GM18498 (cell line): ENCODE results near the gene LMNA.

Experiments used
- ATAC-seq: cut with Tn5 transposase; IDR thresholded peaks from one replicate; pipeline ENCODE4 v1.9.1; 2021; ENCODE audit warnings: mild to moderate bottlenecking, moderate library complexity; ENCODE audit not compliant: unreplicated experiment

The LMNA gene

GRCh38 chr1:156136970-156137483, 22.5 kb downstream of the LMNA start:
- ATAC-seq: no peak

GRCh38 chr1:156138458-156138867, 24.0 kb downstream of the LMNA start:
- no peak for ATAC-seq

GRCh38 chr1:156140879-156141707, 26.6 kb downstream of the LMNA start:
- ATAC-seq: no peak

DNA sequence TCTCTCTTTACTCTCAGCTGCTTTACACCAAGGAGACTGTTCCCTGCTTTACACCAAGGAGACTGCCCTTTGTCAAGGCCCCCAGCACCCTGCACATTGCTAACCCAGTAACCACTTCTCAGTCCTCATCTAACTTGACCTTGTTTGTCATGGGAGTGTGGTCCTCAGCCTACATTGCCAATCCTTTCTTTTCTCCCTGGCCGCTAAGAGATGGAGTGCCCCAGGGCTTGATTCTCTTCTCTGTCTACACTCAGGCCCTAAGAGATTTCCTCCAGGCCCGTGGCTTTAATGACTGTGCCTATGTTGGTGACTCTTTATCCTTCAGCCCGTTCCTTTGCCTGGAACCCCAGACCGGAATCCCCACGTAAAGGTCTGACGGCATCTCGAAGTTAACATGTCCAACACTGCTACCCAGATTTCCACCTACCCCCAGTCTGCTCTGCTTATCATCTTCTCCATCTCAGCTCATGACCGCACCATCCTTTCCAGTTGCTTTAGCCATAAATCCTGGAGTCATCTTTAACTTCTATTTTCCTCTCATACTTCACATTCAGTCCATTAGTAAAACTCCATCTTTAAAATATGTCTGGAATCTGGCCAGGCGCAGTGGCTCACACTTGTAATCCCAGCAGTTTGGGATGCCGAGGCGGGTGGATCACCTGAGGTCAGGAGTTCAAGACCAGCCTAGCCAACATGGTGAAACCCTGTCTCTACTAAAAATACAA, 29.4 kb downstream of the LMNA start:
- ATAC-seq: no peak

GRCh38 chr1:156144742-156145141, 30.2 kb downstream of the LMNA start:
- no peak for ATAC-seq

DNA sequence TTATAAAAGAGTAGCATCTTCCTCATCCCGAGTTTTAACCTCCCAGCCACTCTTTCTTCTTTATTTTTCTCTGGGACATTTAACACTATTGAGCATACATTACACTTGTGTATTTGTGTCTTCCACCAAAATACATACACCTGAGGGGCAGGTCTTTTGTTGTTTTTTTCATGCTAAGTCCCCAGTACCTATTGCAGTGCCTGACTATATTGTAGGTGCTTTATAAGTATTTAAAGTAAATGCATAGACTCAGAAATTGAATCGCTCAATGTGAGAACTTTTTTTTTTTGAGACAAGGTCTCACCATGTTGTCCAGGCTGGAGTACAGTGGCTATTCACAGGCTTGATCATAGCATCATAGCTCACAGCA, 31.1 kb downstream of the LMNA start:
- no peak for ATAC-seq

GRCh38 chr1:156146020-156146768, 31.7 kb downstream of the LMNA start:
- ATAC-seq: no peak

GRCh38 chr1:156146769-156147405, 32.4 kb downstream of the LMNA start:
- no peak for ATAC-seq

DNA sequence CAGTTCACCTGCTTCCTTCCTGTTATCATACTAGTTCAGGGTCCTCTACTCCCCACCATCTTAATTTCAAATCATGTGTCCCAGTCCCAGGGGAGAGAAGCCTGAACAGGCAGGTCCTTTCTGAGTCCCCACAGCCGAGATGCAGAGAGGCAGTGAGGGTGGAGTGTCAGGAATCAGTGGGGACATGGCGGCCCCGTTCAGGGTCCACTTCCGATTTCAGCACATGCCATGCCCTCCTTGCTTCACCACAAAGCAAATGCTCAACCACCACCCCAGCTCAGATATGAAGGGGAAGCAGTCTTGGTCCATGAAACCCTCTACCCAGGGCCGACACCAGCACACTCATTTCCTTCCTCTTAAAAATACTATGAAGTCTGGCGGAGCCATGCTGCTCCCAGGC, 33.7 kb downstream of the LMNA start:
- ATAC-seq: no peak

DNA sequence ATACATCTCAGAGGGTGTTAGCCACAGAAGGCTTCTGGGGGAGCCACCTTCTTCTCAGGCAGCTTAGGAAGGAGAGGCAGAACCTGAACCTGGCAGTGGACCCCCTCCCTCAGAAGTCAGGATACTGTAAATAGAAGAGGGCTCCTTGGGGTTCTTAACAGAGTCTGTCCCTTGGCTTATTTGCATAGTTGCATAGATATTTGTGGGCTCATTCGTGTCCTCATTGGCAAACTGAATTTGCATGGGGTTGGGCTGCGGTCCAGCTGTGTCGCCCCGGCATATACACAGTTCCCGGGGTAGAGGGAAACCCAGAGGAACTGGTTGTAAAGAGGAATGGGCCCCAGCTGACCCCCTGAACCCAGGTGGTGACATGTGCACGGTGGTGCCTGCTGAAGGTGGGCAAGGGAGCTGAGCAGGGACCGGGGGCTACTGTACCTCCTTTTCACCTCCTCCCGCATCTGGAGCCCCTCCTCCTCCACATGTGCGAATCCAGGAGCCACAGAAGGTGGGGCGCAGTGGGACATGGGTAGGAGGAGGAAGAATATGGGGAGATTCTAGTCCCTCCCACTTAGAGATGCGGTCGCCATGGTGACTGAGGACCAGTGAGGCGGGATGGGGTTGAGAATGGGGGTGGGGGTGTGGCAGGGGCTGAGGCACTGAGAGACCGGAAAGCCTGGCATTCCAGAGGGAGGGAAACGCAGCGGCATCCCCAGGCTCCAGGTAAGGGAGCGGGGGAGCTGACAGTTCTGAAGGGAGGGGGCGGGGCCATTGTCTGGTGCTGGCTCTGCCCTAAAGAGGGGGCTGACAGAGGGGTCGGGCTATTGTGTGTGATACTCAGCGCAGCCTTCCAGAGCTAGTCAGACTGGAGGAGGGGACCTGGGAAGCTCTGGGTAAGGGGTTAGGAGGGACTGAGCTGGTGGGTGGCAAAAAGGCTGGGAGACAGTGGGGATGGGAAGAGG, 35.1 kb downstream of the LMNA start:
- ATAC-seq: peak; percentile 47

GRCh38 chr1:156150333-156151011, 36.0 kb downstream of the LMNA start:
- no peak for ATAC-seq

DNA sequence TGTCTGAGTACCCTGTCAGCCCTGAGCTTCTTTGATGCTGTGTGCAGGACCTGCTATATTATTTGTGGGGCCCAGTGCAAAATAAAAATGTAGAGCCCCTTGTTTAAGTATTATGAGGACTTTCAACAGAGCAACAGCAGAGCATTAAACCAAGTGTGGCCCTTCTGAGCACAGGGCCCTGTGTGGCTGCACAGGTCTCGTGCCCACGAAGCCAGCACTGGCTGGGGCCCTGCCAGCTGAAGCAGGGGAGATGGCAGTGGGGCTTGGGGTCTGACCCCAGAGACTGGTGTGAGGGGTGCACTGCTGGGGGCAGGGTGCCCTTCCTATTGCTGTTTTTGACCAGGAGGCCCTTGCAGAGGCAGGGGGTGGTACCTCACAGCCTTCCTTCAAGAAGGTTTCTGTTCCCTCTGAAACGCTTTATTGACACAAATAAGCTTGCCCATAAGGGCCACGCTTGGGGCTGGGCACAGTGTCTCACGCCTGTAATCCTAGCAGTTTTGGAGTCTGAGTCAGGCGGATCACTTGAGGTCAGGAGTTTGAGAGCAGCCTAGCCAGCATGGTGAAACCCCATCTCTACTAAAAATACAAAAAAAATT, 36.7 kb downstream of the LMNA start:
- ATAC-seq: peak; percentile 23

DNA sequence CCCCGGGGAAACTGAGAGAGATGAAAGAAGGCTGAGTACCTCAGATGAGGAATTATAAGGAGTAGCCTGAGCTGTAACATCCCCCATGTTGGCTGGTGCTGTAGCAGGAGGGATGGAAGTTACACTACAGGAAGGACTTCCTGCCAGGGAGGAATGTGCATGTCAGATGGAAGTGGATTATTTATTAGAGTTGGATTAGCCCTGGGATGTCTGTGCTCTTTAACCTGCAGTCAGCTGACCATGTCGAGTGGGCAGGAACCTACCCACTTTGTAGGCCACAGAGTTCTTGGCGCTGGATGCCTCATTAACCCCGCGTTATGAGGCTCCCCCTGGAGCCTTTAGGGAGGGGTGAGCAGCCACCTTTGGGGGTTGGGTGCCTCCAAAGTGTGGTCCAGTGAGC, 38.1 kb downstream of the LMNA start:
- ATAC-seq: no peak

DNA sequence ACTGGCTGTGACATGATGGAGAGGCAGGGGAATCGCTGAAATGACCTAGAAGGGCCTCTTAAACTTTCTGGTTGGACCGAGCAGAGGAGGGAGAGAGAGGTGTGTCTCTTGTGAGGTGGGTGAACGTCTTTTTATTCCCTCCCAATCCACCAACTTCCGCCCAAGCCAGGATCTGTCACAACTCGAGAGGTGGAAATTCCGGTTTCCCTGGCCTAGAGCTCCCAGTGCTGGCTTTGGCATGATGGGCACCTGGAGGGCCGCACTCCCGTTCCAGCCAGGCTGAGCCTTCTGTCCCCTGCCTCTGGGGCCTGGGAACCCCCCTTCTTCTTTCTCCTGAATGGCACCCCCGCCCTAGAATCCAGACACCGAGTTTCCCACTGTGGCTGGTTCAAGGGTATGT, 38.9 kb downstream of the LMNA start, which contains the start of gene SEMA4A:
SEMA4A (plus strand) TSS at position 224 of the 400 bp plus-strand sequence. CDS start 994 bp downstream, outside the sequence.
- ATAC-seq: no peak

- peak; percentile 68 for ATAC-seq
Observed at GRCh38 chr1:156154317-156154749, 39.8 kb downstream of the LMNA start.

- ATAC-seq: no peak
Observed at GRCh38 chr1:156155756-156156510, 41.4 kb downstream of the LMNA start.

GRCh38 chr1:156157506-156157905, 43.0 kb downstream of the LMNA start:
- no peak for ATAC-seq

- ATAC-seq: no peak
Observed at GRCh38 chr1:156157966-156158365, 43.5 kb downstream of the LMNA start.
